ENCODE data around the gene KRT79. TPM values are rescaled to one million over a fixed set of nuclear protein-coding genes. Genes with fewer than 3 reads are reported as not detected.

The KRT79 gene
- total RNA-seq, 4 donors from 2014 or later: not detected

DNA sequence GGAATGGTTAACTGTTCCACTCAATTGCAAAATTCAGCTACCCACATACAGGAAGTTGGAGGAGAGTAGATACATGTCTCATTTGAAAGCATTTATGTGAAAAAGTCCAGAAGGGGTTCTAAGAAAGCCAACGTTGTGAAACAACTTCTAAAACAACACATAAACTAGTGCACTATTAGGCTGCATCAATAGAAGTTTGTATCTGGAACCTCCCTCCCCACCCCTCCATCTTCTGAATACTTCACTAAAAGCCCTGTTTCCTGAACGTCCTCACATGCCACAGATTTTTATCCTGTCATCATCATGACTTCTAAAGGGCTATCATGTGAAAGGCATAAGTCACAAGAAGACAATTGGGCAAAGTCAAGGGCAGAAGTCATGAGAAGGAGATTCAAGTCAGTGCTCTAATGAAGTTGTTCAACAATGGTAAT lies 5.5 kb downstream of the KRT79 start:
- no peaks in the 10 kb centered on the region for H3K27me3 ChIP-seq
- WGBS, 2 donors (ENCODE audit: low coverage in 1 of 2): 0 to 32% methylated on average over 2 of the region's 2 CpGs
- DNase-seq: no peak
- intact Hi-C loops (cut with DNase I; ENCODE audit: low total_unique reads) (no loop called here), in situ Hi-C loops (cut with MboI; ENCODE audit: low pct_ligation_motif_present in 1 of 4, low pct_unique_long_range_greater_than_20kb in 1 of 4, low sequenced_read_pairs in 3 of 4) (no loop called here)
- H3K36me3 ChIP-seq: no peaks in the 10 kb centered on the region
- H3K4me1 ChIP-seq: no peaks in the 10 kb centered on the region
- H3K4me3 ChIP-seq: no peak overlapping the region
- no peaks in the 10 kb centered on the region for H3K9me3 ChIP-seq
- no peak overlapping the region for H3K27ac ChIP-seq
- TF ChIP-seq POLR2AphosphoS5 (IDR thresholded peaks at IDR 0.05) (no peak), POLR2A (IDR thresholded peaks at IDR 0.05) (no peak), EP300 (IDR thresholded peaks at IDR 0.05; ENCODE audit: low read depth) (no peak)
- TF ChIP-seq, protein P1, sequence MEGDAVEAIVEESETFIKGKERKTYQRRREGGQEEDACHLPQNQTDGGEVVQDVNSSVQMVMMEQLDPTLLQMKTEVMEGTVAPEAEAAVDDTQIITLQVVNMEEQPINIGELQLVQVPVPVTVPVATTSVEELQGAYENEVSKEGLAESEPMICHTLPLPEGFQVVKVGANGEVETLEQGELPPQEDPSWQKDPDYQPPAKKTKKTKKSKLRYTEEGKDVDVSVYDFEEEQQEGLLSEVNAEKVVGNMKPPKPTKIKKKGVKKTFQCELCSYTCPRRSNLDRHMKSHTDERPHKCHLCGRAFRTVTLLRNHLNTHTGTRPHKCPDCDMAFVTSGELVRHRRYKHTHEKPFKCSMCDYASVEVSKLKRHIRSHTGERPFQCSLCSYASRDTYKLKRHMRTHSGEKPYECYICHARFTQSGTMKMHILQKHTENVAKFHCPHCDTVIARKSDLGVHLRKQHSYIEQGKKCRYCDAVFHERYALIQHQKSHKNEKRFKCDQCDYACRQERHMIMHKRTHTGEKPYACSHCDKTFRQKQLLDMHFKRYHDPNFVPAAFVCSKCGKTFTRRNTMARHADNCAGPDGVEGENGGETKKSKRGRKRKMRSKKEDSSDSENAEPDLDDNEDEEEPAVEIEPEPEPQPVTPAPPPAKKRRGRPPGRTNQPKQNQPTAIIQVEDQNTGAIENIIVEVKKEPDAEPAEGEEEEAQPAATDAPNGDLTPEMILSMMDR (IDR thresholded peaks at IDR 0.05): no peak

DNA sequence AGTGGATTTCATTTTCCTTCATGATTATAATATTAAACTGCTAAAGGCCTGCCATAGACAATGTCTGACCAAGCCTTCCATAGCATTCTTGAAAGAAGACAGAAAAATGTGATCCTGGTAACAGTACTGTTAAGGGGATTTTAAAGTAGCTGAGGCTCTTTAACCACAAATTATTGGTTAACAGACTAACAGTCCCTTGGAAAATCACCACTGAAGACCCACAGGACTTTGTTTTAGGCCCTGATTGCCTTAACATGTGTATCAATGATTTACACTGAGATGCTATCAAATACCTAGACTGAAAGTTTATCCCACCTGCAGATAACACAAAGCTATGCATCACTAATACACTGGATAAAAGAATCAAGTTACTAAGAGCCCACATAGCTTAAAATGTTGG lies 6.0 kb downstream of the KRT79 start:
- H3K9me3 ChIP-seq: no peaks in the 10 kb centered on the region
- no peak overlapping the region for H3K27ac ChIP-seq
- intact Hi-C loops (cut with DNase I; ENCODE audit: low total_unique reads): no loop called here
- no peak for TF ChIP-seq POLR2A (IDR thresholded peaks at IDR 0.05)
- TF ChIP-seq, protein P1 (IDR thresholded peaks at IDR 0.05): no peak
- TF ChIP-seq POLR2AphosphoS5 (IDR thresholded peaks at IDR 0.05): no peak
- TF ChIP-seq EP300 (IDR thresholded peaks at IDR 0.05; ENCODE audit: low read depth): no peak
- DNase-seq: no peak
- no peak overlapping the region for H3K4me3 ChIP-seq
- H3K27me3 ChIP-seq: no peaks in the 10 kb centered on the region
- in situ Hi-C loops (cut with MboI; ENCODE audit: low pct_ligation_motif_present in 1 of 4, low pct_unique_long_range_greater_than_20kb in 1 of 4, low sequenced_read_pairs in 3 of 4): no loop called here
- H3K36me3 ChIP-seq: no peaks in the 10 kb centered on the region
- H3K4me1 ChIP-seq: no peaks in the 10 kb centered on the region

DNA sequence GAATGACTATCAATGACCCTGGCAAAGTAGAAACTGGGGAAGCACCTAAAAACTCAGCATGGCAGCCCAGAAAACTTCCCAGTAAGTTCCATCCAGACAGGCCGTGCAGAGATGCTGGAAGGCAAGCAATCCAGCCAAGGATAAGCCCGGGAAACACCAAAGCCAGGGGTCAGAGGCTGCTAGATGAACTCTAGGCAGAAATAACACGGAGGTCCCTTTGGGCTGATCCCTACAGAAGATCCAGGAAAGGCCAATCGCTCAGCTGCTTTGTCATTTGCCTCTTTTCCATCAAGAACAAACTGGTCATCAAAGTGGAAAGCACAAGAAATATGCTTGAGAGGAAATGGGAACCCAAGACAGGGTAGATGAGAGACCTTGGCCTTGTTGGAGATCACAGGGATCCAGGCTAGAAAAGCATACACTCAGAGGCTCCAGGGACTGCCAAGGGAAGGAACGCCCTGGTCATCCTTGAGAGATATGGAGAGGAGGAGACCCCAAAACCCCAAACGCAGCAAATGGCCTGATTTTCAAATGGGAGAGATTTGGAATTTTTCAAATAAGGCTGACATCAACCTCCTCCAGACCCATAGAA lies 6.5 kb downstream of the KRT79 start:
- in situ Hi-C loops (cut with MboI; ENCODE audit: low pct_ligation_motif_present in 1 of 4, low pct_unique_long_range_greater_than_20kb in 1 of 4, low sequenced_read_pairs in 3 of 4) (no loop called here), intact Hi-C loops (cut with DNase I; ENCODE audit: low total_unique reads) (no loop called here)
- H3K4me1 ChIP-seq: no peaks in the 10 kb centered on the region
- H3K9me3 ChIP-seq: no peaks in the 10 kb centered on the region
- WGBS, 2 donors (ENCODE audit: low coverage in 1 of 2): 50 to 79% methylated on average over 2 to 6 of the region's 6 CpGs
- TF ChIP-seq POLR2A (IDR thresholded peaks at IDR 0.05) (no peak), POLR2AphosphoS5 (IDR thresholded peaks at IDR 0.05) (no peak), EP300 (IDR thresholded peaks at IDR 0.05; ENCODE audit: low read depth) (no peak)
- TF ChIP-seq, protein P1 (IDR thresholded peaks at IDR 0.05): no peak
- no peak overlapping the region for H3K27ac ChIP-seq
- no peaks in the 10 kb centered on the region for H3K27me3 ChIP-seq
- DNase-seq: no peak
- H3K4me3 ChIP-seq: no peak overlapping the region
- H3K36me3 ChIP-seq: no peaks in the 10 kb centered on the region

DNA sequence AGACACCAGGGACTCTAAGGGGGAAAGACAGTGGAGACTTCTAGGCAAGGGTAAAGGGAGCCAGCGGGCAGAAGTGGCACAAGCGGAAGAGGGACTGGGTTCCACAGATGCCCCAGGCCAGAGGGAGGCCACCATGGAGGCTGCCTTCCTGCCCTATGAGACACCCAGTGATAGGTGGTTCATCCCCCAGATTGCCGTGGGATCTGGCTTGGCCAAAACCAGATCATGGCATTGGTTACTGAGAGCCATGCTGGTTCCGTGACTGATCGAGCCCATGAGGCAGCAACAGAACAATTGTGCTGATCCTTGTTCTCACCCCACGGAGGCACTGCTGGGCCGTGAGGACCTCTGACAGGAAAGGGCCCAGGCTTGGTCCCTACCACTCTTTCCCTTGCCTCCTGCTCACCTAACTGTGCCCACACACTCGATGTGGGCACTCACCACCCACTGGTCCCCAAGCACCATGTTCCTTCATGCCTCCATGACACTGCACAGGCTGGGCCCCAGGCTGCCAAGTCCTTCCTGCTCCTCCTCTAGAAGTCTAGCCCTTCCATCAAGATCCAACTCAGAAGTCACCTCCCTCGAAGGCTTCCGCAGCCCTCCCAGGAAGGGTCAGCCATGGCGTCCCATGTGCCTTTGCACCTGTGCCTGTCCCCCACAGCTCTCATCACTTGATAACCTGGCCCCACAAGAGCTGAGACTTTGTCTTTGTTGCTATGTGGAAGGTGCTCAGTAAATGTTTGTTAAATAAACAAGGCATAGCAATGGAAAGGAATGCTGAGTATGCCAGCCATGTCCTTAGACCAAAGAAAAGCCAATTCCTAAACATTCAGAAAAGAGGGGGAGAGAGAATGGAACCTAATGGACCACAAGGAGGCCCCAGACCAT lies 7.3 kb downstream of the KRT79 start:
- in situ Hi-C loops (cut with MboI; ENCODE audit: low pct_ligation_motif_present in 1 of 4, low pct_unique_long_range_greater_than_20kb in 1 of 4, low sequenced_read_pairs in 3 of 4) (no loop called here), intact Hi-C loops (cut with DNase I; ENCODE audit: low total_unique reads) (no loop called here)
- H3K27ac ChIP-seq: no peak overlapping the region
- TF ChIP-seq POLR2A (IDR thresholded peaks at IDR 0.05) (no peak), EP300 (IDR thresholded peaks at IDR 0.05; ENCODE audit: low read depth) (no peak), POLR2AphosphoS5 (IDR thresholded peaks at IDR 0.05) (no peak)
- TF ChIP-seq, protein P1 (IDR thresholded peaks at IDR 0.05): no peak
- no peak for DNase-seq
- H3K27me3 ChIP-seq: no peaks in the 10 kb centered on the region
- H3K9me3 ChIP-seq: no peaks in the 10 kb centered on the region
- no peak overlapping the region for H3K4me3 ChIP-seq
- H3K36me3 ChIP-seq: no peaks in the 10 kb centered on the region
- 87 to 92% methylated on average over 3 to 11 of the region's 11 CpGs for WGBS, 2 donors (ENCODE audit: low coverage in 1 of 2)
- no peaks in the 10 kb centered on the region for H3K4me1 ChIP-seq
